Measurements from ENCODE around the gene SPOCK3. TPM values are rescaled to one million over a fixed set of nuclear protein-coding genes. Genes with fewer than 3 reads are reported as not detected.
"Not testable (repeated sequence)": the region's sequence is repeated elsewhere in the genome, so short reads cannot be mapped to it uniquely, and the experiment has no call there.

Gene SPOCK3
- total RNA-seq, 2 experiments from 2014 or later = not detected

DNA sequence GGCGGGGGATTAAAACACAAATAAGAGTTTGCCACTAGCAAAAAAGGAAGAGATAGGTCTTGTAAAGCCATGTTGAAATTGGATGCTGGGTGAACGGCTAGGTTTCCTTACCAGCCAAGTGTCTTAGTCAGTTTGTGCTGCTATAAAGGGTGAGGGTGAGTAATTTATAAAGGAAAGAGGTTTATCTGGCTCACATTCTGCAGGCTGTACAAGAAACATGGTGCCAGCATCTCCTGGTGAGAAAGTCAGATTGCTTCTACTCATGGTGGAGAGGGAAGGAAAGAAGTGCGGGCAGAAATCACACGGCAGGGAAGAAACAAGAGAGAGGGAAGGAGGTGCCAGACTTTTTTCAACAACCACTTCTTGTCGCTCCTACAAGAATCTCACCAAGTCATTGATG lies 507.5 kb downstream of the SPOCK3 start:
- intact Hi-C loops (cut with micrococcal nuclease; ENCODE audit: unreplicated experiment) = no loop called here
- H3K27ac ChIP-seq (ENCODE audit: low read depth, low read length, poor library complexity, severe bottlenecking) = no peak overlapping the region
- no peaks in the 10 kb centered on the region for H3K4me1 ChIP-seq (ENCODE audit: insufficient read depth, low read length, poor library complexity, severe bottlenecking)
- no peaks in the 10 kb centered on the region for H3K36me3 ChIP-seq (ENCODE audit: insufficient read depth, low read length)
- no peak overlapping the region for H3K4me3 ChIP-seq (ENCODE audit: low read depth, low read length, poor library complexity, severe bottlenecking)
- no peaks in the 10 kb centered on the region for H4K20me1 ChIP-seq (ENCODE audit: insufficient read depth, low read length)
- TF ChIP-seq, protein P1, sequence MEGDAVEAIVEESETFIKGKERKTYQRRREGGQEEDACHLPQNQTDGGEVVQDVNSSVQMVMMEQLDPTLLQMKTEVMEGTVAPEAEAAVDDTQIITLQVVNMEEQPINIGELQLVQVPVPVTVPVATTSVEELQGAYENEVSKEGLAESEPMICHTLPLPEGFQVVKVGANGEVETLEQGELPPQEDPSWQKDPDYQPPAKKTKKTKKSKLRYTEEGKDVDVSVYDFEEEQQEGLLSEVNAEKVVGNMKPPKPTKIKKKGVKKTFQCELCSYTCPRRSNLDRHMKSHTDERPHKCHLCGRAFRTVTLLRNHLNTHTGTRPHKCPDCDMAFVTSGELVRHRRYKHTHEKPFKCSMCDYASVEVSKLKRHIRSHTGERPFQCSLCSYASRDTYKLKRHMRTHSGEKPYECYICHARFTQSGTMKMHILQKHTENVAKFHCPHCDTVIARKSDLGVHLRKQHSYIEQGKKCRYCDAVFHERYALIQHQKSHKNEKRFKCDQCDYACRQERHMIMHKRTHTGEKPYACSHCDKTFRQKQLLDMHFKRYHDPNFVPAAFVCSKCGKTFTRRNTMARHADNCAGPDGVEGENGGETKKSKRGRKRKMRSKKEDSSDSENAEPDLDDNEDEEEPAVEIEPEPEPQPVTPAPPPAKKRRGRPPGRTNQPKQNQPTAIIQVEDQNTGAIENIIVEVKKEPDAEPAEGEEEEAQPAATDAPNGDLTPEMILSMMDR (conservative IDR thresholded peaks at IDR 0.05; ENCODE audit: low read length) = no peak
- no peak for TF ChIP-seq EZH2phosphoT487 (IDR thresholded peaks at IDR 0.05; ENCODE audit: borderline replicate concordance, low read depth, low read length)
- no peak for DNase-seq (ENCODE audit: low spot score)
- BruUV-seq (replicated peaks) = no TSS peak
- no peak overlapping the region for H2AFZ ChIP-seq (ENCODE audit: low read length)
- ChIA-PET CTCF (ENCODE audit: unreplicated experiment) (no interaction called here), POLR2A (no interaction called here)
- no peak overlapping the region for H3K4me2 ChIP-seq (ENCODE audit: low read length)
- H3K9me2 ChIP-seq (ENCODE audit: insufficient read depth, low read length) = no peaks in the 10 kb centered on the region
- no peaks in the 10 kb centered on the region for H3K79me2 ChIP-seq (ENCODE audit: insufficient read depth, low read depth, low read length)
- no peaks in the 10 kb centered on the region for H3K9me3 ChIP-seq (ENCODE audit: low read length)

DNA sequence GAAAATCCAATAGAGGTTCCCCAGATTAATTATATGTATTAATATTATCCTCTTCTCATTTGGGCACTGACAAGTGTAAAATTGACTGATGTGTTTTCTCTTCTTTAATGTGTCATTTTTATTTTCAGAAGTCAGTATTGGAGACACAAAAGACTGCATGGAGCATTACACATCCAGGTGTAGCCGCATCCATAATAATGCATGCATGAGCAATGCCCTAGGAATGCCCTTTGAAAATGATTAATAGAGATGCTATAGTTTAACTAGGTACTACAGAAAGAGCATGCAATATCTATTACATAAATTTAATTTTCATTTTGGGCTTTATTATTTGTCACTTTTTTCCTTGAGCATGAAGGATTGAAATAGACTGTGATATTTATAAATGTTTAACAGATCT lies 509.9 kb downstream of the SPOCK3 start:
- intact Hi-C loops (cut with micrococcal nuclease; ENCODE audit: unreplicated experiment) = no loop called here
- no peaks in the 10 kb centered on the region for H3K9me2 ChIP-seq (ENCODE audit: insufficient read depth, low read length)
- no peak for DNase-seq (ENCODE audit: low spot score)
- H2AFZ ChIP-seq (ENCODE audit: low read length) = no peak overlapping the region
- no peak overlapping the region for H3K4me3 ChIP-seq (ENCODE audit: low read depth, low read length, poor library complexity, severe bottlenecking)
- no peaks in the 10 kb centered on the region for H3K36me3 ChIP-seq (ENCODE audit: insufficient read depth, low read length)
- TF ChIP-seq, protein P1 (conservative IDR thresholded peaks at IDR 0.05; ENCODE audit: low read length) = no peak
- no peak for TF ChIP-seq EZH2phosphoT487 (IDR thresholded peaks at IDR 0.05; ENCODE audit: borderline replicate concordance, low read depth, low read length)
- H4K20me1 ChIP-seq (ENCODE audit: insufficient read depth, low read length) = no peaks in the 10 kb centered on the region
- H3K79me2 ChIP-seq (ENCODE audit: insufficient read depth, low read depth, low read length) = no peaks in the 10 kb centered on the region
- H3K27ac ChIP-seq (ENCODE audit: low read depth, low read length, poor library complexity, severe bottlenecking) = no peak overlapping the region
- H3K9me3 ChIP-seq (ENCODE audit: low read length) = no peaks in the 10 kb centered on the region
- BruUV-seq (replicated peaks) = no TSS peak
- POLR2A ChIA-PET = no interaction called here
- no peaks in the 10 kb centered on the region for H3K4me1 ChIP-seq (ENCODE audit: insufficient read depth, low read length, poor library complexity, severe bottlenecking)
- no peak overlapping the region for H3K4me2 ChIP-seq (ENCODE audit: low read length)
- CTCF ChIA-PET (ENCODE audit: unreplicated experiment) = no interaction called here

DNA sequence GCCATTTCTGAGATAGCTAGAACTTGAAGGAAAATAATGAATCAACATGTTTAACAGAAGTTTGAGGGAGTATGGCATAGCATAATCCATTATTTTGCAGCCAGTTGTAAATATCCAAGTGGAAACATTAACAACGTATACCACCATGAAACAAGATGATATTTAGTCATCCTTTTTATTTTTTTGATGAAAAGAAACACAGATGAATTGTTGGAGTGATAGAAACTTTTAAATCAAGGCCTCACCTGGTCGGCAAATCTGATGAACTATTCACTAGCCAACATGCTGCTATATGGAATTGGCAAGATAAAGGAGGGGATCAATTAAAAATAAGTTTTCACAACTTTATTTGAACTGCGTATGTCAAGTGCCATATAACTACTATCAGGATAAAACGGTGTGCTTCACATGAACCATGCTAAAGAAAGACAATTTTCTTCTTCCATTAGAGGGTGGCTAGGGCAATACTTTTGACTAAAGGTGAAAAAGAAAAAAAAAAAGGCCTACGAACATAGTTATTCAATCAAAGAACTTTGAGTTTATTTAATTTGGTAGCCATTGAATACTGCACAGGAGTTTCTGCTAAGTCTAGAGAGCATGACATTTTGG lies 510.7 kb downstream of the SPOCK3 start:
- intact Hi-C loops (cut with micrococcal nuclease; ENCODE audit: unreplicated experiment) = no loop called here
- Histone ChIP-seq H3K79me2 (ENCODE audit: insufficient read depth, low read depth, low read length) (no peaks in the 10 kb centered on the region), H3K9me3 (ENCODE audit: low read length) (no peaks in the 10 kb centered on the region), H3K4me1 (ENCODE audit: insufficient read depth, low read length, poor library complexity, severe bottlenecking) (no peaks in the 10 kb centered on the region), H2AFZ (ENCODE audit: low read length) (no peak overlapping the region), H3K36me3 (ENCODE audit: insufficient read depth, low read length) (no peaks in the 10 kb centered on the region), H3K27ac (ENCODE audit: low read depth, low read length, poor library complexity, severe bottlenecking) (no peak overlapping the region), H4K20me1 (ENCODE audit: insufficient read depth, low read length) (no peaks in the 10 kb centered on the region), H3K4me3 (ENCODE audit: low read depth, low read length, poor library complexity, severe bottlenecking) (no peak overlapping the region), H3K4me2 (ENCODE audit: low read length) (no peak overlapping the region), H3K9me2 (ENCODE audit: insufficient read depth, low read length) (no peaks in the 10 kb centered on the region)
- TF ChIP-seq, protein P1 (conservative IDR thresholded peaks at IDR 0.05; ENCODE audit: low read length) = no peak
- no peak for TF ChIP-seq EZH2phosphoT487 (IDR thresholded peaks at IDR 0.05; ENCODE audit: borderline replicate concordance, low read depth, low read length)
- CTCF ChIA-PET (ENCODE audit: unreplicated experiment) = no interaction called here
- POLR2A ChIA-PET = no interaction called here
- no peak for DNase-seq (ENCODE audit: low spot score)
- BruUV-seq (replicated peaks) = no TSS peak

DNA sequence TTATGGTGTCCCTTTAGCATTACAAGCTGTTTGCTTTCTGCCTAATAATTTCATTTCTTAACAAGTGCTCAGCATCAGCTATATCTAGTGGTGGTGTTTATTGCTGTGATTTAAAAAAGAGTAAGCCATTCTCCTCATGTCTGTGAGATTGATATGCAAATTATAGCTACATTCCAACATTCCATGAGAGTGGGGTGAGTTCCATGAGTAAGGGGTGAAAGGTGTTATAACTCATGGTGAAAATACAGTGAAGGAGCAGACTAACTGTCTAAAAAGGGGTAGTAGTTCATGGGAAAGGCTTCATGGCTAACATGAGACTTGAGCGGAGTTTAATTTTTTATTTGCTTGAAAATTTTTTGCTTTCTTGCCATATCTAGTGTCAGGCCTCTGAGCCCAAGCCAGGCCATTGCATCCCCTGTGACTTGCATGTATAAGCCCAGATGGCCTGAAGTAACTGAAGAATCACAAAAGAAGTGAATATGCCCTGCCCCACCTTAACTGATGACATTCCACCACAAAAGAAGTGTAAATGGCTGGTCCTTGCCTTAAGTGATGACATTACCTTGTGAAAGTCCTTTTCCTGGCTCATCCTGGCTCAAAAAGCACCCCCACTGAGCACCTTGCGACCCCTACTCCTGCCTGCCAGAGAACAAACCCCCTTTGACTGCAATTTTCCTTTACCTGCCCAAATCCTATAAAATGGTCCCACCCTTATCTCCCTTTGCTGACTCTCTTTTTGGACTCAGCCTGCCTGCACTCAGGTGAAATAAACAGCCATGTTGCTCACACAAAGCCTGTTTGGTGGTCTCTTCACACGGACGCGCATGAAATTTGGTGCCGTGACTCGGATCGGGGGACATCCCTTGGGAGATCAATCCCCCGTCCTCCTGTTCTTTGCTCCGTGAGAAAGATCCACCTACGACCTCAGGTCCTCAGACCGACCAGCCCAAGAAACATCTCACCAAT lies 518.3 kb downstream of the SPOCK3 start:
- DNase-seq (ENCODE audit: low spot score); H3K9me3 ChIP-seq (ENCODE audit: low read length); H3K79me2 ChIP-seq (ENCODE audit: insufficient read depth, low read depth, low read length); H3K4me1 ChIP-seq (ENCODE audit: insufficient read depth, low read length, poor library complexity, severe bottlenecking); H4K20me1 ChIP-seq (ENCODE audit: insufficient read depth, low read length); H3K9me2 ChIP-seq (ENCODE audit: insufficient read depth, low read length); H3K4me3 ChIP-seq (ENCODE audit: low read depth, low read length, poor library complexity, severe bottlenecking); H3K27ac ChIP-seq (ENCODE audit: low read depth, low read length, poor library complexity, severe bottlenecking); H2AFZ ChIP-seq (ENCODE audit: low read length); H3K36me3 ChIP-seq (ENCODE audit: insufficient read depth, low read length); CTCF ChIA-PET (ENCODE audit: unreplicated experiment); H3K4me2 ChIP-seq (ENCODE audit: low read length); intact Hi-C loops (cut with micrococcal nuclease; ENCODE audit: unreplicated experiment); BruUV-seq (replicated peaks): not testable (repeated sequence)
- POLR2A ChIA-PET = interaction anchor here (0.7 kb wide), 1 partner anchor 264 kb away, joined by 6 read pairs; no protein-coding TSS in a partner anchor
